GM18519 (cell line): ENCODE measurements around the gene FRYL.
"Not testable (repeated sequence)": the region's sequence is repeated elsewhere in the genome, so short reads cannot be mapped to it uniquely, and the experiment has no call there.

Experiments
- ATAC-seq: cut with Tn5 transposase; IDR thresholded peaks from one replicate; pipeline ENCODE4 v1.9.1; 2021; ENCODE audit warnings: mild to moderate bottlenecking, moderate library complexity; ENCODE audit not compliant: unreplicated experiment, low FRiP score

Gene FRYL

GRCh38 chr4:48462363-48462762, 317.7 kb downstream of the FRYL start:
- ATAC-seq = no peak

- ATAC-seq = no peak
These were observed 319.1 kb downstream of the FRYL start for GRCh38 chr4:48461000-48461399.

GRCh38 chr4:48454591-48454990, 325.5 kb downstream of the FRYL start:
- no peak for ATAC-seq

DNA sequence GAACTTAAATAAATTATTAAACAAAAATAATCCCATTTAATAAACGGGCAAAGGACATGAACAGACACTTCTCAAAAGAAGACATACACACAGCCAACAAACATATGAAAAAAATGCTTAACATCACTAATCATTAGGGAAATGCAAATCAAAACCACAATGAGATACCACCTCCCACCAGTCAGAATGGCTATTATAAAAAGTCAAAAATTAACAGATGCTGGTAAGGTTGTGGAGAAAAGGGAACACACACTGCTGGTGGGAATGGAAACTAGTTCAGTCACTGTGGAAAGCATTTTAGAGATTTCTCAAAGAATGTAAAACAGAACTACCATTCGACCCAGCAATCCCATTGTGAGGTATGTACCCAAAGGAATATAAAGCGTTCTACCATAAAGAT, 328.4 kb downstream of the FRYL start:
- ATAC-seq = not testable (repeated sequence)

GRCh38 chr4:48450740-48451139, 329.3 kb downstream of the FRYL start:
- ATAC-seq = no peak

DNA sequence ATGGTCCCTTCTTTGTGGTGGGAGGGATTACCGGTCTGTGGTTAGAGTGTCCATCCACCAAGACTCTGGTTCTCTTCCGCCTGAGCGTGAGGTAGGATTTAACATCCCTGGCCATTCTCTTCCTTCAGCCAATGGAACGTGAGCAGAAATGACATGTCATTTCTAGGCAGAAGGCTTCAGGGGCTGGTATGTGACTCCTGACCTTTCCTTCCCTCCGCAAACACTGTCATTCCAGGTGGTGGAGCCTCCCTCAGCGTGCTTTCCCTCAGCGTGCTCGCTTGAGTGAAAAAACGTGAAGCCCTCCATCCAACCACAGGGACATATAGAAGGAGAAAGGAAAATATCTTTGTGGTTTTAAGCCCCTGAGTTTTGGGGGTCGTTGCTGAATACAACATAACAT, 330.9 kb downstream of the FRYL start:
- ATAC-seq = no peak
